ENCODE data around the gene OTUD5.

Gene OTUD5

GRCh38 chrX:48936429-48937053, 20.9 kb downstream of the OTUD5 start:
- Histone ChIP-seq H3K23ac (ENCODE audit: low read length) (no peak overlapping the region), H3K27me3 (ENCODE audit: insufficient read depth, low read length) (no peaks in the 10 kb centered on the region), H4K8ac (ENCODE audit: low read depth, low read length) (no peak overlapping the region), H4K12ac (ENCODE audit: low read depth, low read length) (no peak overlapping the region), H3K4me2 (ENCODE audit: low read length) (no peak overlapping the region), H3K4ac (ENCODE audit: low read depth, low read length) (no peak overlapping the region), H2BK12ac (ENCODE audit: low read length) (no peak overlapping the region), H2BK5ac (ENCODE audit: low read depth, low read length, poor library complexity) (no peak overlapping the region), H3K27ac (ENCODE audit: low read depth, low read length) (no peak overlapping the region), H2BK120ac (ENCODE audit: insufficient read depth, low read length, poor library complexity) (no peak overlapping the region), H3K4me1 (ENCODE audit: control insufficient read depth in 1 of 2, insufficient read depth in 2 of 2, low read length in 2 of 2) (peaks cover 0 to 2% of the 10 kb centered on the region in 2 experiments), H3K9ac (ENCODE audit: low read length) (no peak overlapping the region), H3K18ac (ENCODE audit: low read length) (no peak overlapping the region), H2AFZ (ENCODE audit: insufficient read depth, low read length, poor library complexity) (no peak overlapping the region), H3K79me2 (ENCODE audit: control insufficient read depth, insufficient read depth, low read length, poor library complexity) (no peaks in the 10 kb centered on the region), H3K36me3 (ENCODE audit: control insufficient read depth in 1 of 2, insufficient read depth in 2 of 2, low read length in 2 of 2) (peaks cover 33 to 47% of the 10 kb centered on the region in 2 experiments), H4K91ac (ENCODE audit: low read depth, low read length) (no peak overlapping the region), H3K4me3 (ENCODE audit: low read depth, low read length) (no peak overlapping the region), H2AK5ac (ENCODE audit: low read length) (no peak overlapping the region), H3K9me3 (ENCODE audit: insufficient read depth, low read depth, low read length) (no peaks in the 10 kb centered on the region), H3K79me1 (ENCODE audit: low read length) (no peaks in the 10 kb centered on the region), H3K14ac (ENCODE audit: low read length) (no peak overlapping the region)
- DNase-seq, result no peak
- no CpG with 5 or more reads among the region's 8 CpGs for WGBS (ENCODE audit: extremely low coverage, insufficient coverage, insufficient read length)

GRCh38 chrX:48935301-48935670, 22.1 kb downstream of the OTUD5 start:
- WGBS (ENCODE audit: extremely low coverage, insufficient coverage, insufficient read length), result no CpG with 5 or more reads among the region's 1 CpG
- DNase-seq, result no peak

GRCh38 chrX:48934581-48935300, 22.7 kb downstream of the OTUD5 start:
- DNase-seq, result no peak
- H3K79me2 ChIP-seq (ENCODE audit: control insufficient read depth, insufficient read depth, low read length, poor library complexity), result no peaks in the 10 kb centered on the region
- H4K91ac ChIP-seq (ENCODE audit: low read depth, low read length), result no peak overlapping the region
- no peak overlapping the region for H2BK5ac ChIP-seq (ENCODE audit: low read depth, low read length, poor library complexity)
- no CpG with 5 or more reads among the region's 7 CpGs for WGBS (ENCODE audit: extremely low coverage, insufficient coverage, insufficient read length)
- no peak overlapping the region for H2AFZ ChIP-seq (ENCODE audit: insufficient read depth, low read length, poor library complexity)
- H3K9me3 ChIP-seq (ENCODE audit: insufficient read depth, low read depth, low read length), result no peaks in the 10 kb centered on the region
- no peaks in the 10 kb centered on the region for H3K27me3 ChIP-seq (ENCODE audit: insufficient read depth, low read length)
- peaks cover 28 to 39% of the 10 kb centered on the region in 2 experiments for H3K36me3 ChIP-seq (ENCODE audit: control insufficient read depth in 1 of 2, insufficient read depth in 2 of 2, low read length in 2 of 2)
- H3K18ac ChIP-seq (ENCODE audit: low read length), result no peak overlapping the region
- no peak overlapping the region for H3K27ac ChIP-seq (ENCODE audit: low read depth, low read length)
- H4K12ac ChIP-seq (ENCODE audit: low read depth, low read length), result no peak overlapping the region
- no peak overlapping the region for H2AK5ac ChIP-seq (ENCODE audit: low read length)
- no peaks in the 10 kb centered on the region for H3K79me1 ChIP-seq (ENCODE audit: low read length)
- no peak overlapping the region for H3K23ac ChIP-seq (ENCODE audit: low read length)
- no peak overlapping the region for H3K4ac ChIP-seq (ENCODE audit: low read depth, low read length)
- H2BK120ac ChIP-seq (ENCODE audit: insufficient read depth, low read length, poor library complexity), result no peak overlapping the region
- H3K4me2 ChIP-seq (ENCODE audit: low read length), result no peak overlapping the region
- no peak overlapping the region for H4K8ac ChIP-seq (ENCODE audit: low read depth, low read length)
- no peak overlapping the region for H2BK12ac ChIP-seq (ENCODE audit: low read length)
- no peak overlapping the region for H3K9ac ChIP-seq (ENCODE audit: low read length)
- H3K14ac ChIP-seq (ENCODE audit: low read length), result no peak overlapping the region
- H3K4me3 ChIP-seq (ENCODE audit: low read depth, low read length), result no peak overlapping the region
- no peaks in the 10 kb centered on the region for H3K4me1 ChIP-seq (ENCODE audit: control insufficient read depth in 1 of 2, insufficient read depth in 2 of 2, low read length in 2 of 2)

More at GRCh38 chrX:48935301-48935670, 22.1 kb downstream of the OTUD5 start:
- Histone ChIP-seq H2BK12ac (ENCODE audit: low read length) (no peak overlapping the region), H3K4me2 (ENCODE audit: low read length) (no peak overlapping the region), H2AK5ac (ENCODE audit: low read length) (no peak overlapping the region), H4K91ac (ENCODE audit: low read depth, low read length) (no peak overlapping the region), H3K14ac (ENCODE audit: low read length) (no peak overlapping the region), H4K12ac (ENCODE audit: low read depth, low read length) (no peak overlapping the region), H3K18ac (ENCODE audit: low read length) (no peak overlapping the region), H3K4ac (ENCODE audit: low read depth, low read length) (no peak overlapping the region), H3K9ac (ENCODE audit: low read length) (no peak overlapping the region), H3K4me1 (ENCODE audit: control insufficient read depth in 1 of 2, insufficient read depth in 2 of 2, low read length in 2 of 2) (no peaks in the 10 kb centered on the region), H2BK5ac (ENCODE audit: low read depth, low read length, poor library complexity) (no peak overlapping the region), H4K8ac (ENCODE audit: low read depth, low read length) (no peak overlapping the region), H3K9me3 (ENCODE audit: insufficient read depth, low read depth, low read length) (no peaks in the 10 kb centered on the region), H3K27me3 (ENCODE audit: insufficient read depth, low read length) (no peaks in the 10 kb centered on the region), H3K36me3 (ENCODE audit: control insufficient read depth in 1 of 2, insufficient read depth in 2 of 2, low read length in 2 of 2) (peaks cover 32 to 42% of the 10 kb centered on the region in 2 experiments), H3K79me2 (ENCODE audit: control insufficient read depth, insufficient read depth, low read length, poor library complexity) (no peaks in the 10 kb centered on the region), H2BK120ac (ENCODE audit: insufficient read depth, low read length, poor library complexity) (no peak overlapping the region), H3K79me1 (ENCODE audit: low read length) (no peaks in the 10 kb centered on the region), H3K23ac (ENCODE audit: low read length) (no peak overlapping the region), H2AFZ (ENCODE audit: insufficient read depth, low read length, poor library complexity) (no peak overlapping the region), H3K27ac (ENCODE audit: low read depth, low read length) (no peak overlapping the region), H3K4me3 (ENCODE audit: low read depth, low read length) (no peak overlapping the region)

DNA sequence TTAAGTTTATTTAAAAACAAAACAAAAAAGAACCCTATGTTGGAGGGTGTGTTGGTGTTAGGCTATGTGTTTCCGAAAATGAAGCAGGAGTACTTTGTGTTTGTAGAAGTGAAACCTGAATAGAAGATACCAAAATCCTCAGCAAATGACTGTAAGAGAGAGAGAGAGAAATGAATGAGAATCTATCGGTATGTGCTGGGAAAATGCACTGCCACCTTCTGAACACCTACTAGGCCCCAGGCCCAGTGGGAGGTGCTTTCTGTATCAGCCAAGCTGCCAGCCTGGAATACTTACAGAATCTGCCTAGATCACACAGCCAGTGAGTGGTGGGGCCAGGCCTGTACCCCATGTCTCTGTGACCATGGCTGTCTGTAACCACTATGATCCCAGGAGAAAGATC, 23.6 kb downstream of the OTUD5 start:
- Histone ChIP-seq H3K27ac (ENCODE audit: low read depth, low read length) (no peak overlapping the region), H2BK5ac (ENCODE audit: low read depth, low read length, poor library complexity) (no peak overlapping the region)
- no CpG with 5 or more reads among the region's 2 CpGs for WGBS (ENCODE audit: extremely low coverage, insufficient coverage, insufficient read length)

More for the DNA sequence above, 23.6 kb downstream of the OTUD5 start:
- no peak overlapping the region for H3K4me3 ChIP-seq (ENCODE audit: low read depth, low read length)
- H3K23ac ChIP-seq (ENCODE audit: low read length), result no peak overlapping the region
- no peak overlapping the region for H4K91ac ChIP-seq (ENCODE audit: low read depth, low read length)
- no peak overlapping the region for H3K14ac ChIP-seq (ENCODE audit: low read length)
- no peak overlapping the region for H4K12ac ChIP-seq (ENCODE audit: low read depth, low read length)
- no peak overlapping the region for H3K9ac ChIP-seq (ENCODE audit: low read length)
- no peak overlapping the region for H3K4ac ChIP-seq (ENCODE audit: low read depth, low read length)
- no peaks in the 10 kb centered on the region for H3K4me1 ChIP-seq (ENCODE audit: control insufficient read depth in 1 of 2, insufficient read depth in 2 of 2, low read length in 2 of 2)
- no peak overlapping the region for H2AK5ac ChIP-seq (ENCODE audit: low read length)
- no peaks in the 10 kb centered on the region for H3K9me3 ChIP-seq (ENCODE audit: insufficient read depth, low read depth, low read length)
- no peak overlapping the region for H3K4me2 ChIP-seq (ENCODE audit: low read length)
- H3K79me2 ChIP-seq (ENCODE audit: control insufficient read depth, insufficient read depth, low read length, poor library complexity), result no peaks in the 10 kb centered on the region
- no peak for DNase-seq
- H4K8ac ChIP-seq (ENCODE audit: low read depth, low read length), result no peak overlapping the region
- H2BK120ac ChIP-seq (ENCODE audit: insufficient read depth, low read length, poor library complexity), result no peak overlapping the region
- no peaks in the 10 kb centered on the region for H3K79me1 ChIP-seq (ENCODE audit: low read length)
- H3K36me3 ChIP-seq (ENCODE audit: control insufficient read depth in 1 of 2, insufficient read depth in 2 of 2, low read length in 2 of 2), result peaks cover 26 to 32% of the 10 kb centered on the region in 2 experiments
- H3K18ac ChIP-seq (ENCODE audit: low read length), result no peak overlapping the region
- no peak overlapping the region for H2BK12ac ChIP-seq (ENCODE audit: low read length)
- H2AFZ ChIP-seq (ENCODE audit: insufficient read depth, low read length, poor library complexity), result no peak overlapping the region
- H3K27me3 ChIP-seq (ENCODE audit: insufficient read depth, low read length), result no peaks in the 10 kb centered on the region

All from trophoblast cell (in vitro differentiated cells and primary cell).